Mesothelial cell of epicardium (in vitro differentiated cells): ENCODE data around the gene TTC39A. TPM values are rescaled to one million over a fixed set of nuclear protein-coding genes. Genes with fewer than 3 reads are reported as not detected.
A peak's percentile ranks its signal among the peaks of the same experiment; 100 is the strongest.

Experiments used
- DNase-seq, 2 experiments: peaks; one replicate each; pipeline ENCODE4 v3.0.0; 2021; ENCODE audit warnings: low spot score in 2 of 2; ENCODE audit not compliant: unreplicated experiment in 2 of 2
- H3K27ac Mint-ChIP-seq: 2 replicates; pipeline ENCODE4 v1.8.0; 2021; ENCODE audit warnings: mixed read lengths
- H3K27me3 Mint-ChIP-seq: 2 replicates; pipeline ENCODE4 v1.8.0; 2021; ENCODE audit warnings: low read depth, mixed read lengths
- H3K36me3 Mint-ChIP-seq: 2 replicates; pipeline ENCODE4 v1.8.0; 2021; ENCODE audit warnings: mixed read lengths
- H3K4me1 Mint-ChIP-seq: 2 replicates; pipeline ENCODE4 v1.8.0; 2021; ENCODE audit warnings: mixed read lengths
- H3K4me3 Mint-ChIP-seq: 2 replicates; pipeline ENCODE4 v1.8.0; 2021; ENCODE audit warnings: mild to moderate bottlenecking, moderate library complexity, mixed read lengths
- H3K9me3 Mint-ChIP-seq: 2 replicates; pipeline ENCODE4 v1.8.0; 2021; ENCODE audit warnings: mixed read lengths
- total RNA-seq: library from RNA; stranded (reverse); gene quantifications from 3 replicates; pipeline ENCODE4 v1.2.1, GENCODE V29; 2021
- TF ChIP-seq, protein P1 (sequence below): fragments of 200-600 bp; sonication (generic); IDR thresholded peaks from one replicate; pipeline ENCODE4 v1.5.0; 2021; ENCODE audit warnings: antibody characterized with exemption; ENCODE audit not compliant: unreplicated experiment

Gene TTC39A
- total RNA-seq, 1 donor from 2014 or later, result 8.0 TPM

DNA sequence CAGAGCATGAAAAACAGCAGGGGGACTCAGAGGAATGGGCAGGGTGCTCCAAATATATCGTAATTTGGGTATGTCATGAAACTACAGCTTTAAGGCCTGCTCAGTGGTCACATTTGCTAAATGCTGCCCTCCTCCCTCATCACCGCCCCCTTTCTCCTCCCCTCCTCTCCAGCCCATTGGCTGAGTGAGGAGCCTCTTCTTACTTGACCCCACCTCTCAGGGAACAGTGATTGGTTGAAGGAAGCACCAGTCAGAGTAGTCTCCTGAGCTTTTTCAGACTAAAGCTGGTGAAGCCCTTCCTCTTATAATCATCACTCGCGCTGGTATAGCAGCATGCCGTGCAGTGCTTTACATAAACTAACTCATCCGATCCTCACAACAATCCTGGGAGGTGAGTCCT is 10.0 kb upstream of the TTC39A start:
- H3K36me3 Mint-ChIP-seq, result no peaks in the 10 kb centered on the region
- DNase-seq, result no peak
- no peak overlapping the region for H3K27ac Mint-ChIP-seq
- no peaks in the 10 kb centered on the region for H3K4me1 Mint-ChIP-seq
- H3K9me3 Mint-ChIP-seq, result no peaks in the 10 kb centered on the region
- TF ChIP-seq, protein P1, sequence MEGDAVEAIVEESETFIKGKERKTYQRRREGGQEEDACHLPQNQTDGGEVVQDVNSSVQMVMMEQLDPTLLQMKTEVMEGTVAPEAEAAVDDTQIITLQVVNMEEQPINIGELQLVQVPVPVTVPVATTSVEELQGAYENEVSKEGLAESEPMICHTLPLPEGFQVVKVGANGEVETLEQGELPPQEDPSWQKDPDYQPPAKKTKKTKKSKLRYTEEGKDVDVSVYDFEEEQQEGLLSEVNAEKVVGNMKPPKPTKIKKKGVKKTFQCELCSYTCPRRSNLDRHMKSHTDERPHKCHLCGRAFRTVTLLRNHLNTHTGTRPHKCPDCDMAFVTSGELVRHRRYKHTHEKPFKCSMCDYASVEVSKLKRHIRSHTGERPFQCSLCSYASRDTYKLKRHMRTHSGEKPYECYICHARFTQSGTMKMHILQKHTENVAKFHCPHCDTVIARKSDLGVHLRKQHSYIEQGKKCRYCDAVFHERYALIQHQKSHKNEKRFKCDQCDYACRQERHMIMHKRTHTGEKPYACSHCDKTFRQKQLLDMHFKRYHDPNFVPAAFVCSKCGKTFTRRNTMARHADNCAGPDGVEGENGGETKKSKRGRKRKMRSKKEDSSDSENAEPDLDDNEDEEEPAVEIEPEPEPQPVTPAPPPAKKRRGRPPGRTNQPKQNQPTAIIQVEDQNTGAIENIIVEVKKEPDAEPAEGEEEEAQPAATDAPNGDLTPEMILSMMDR, result no peak
- H3K27me3 Mint-ChIP-seq, result peaks cover 33% of the 10 kb centered on the region
- H3K4me3 Mint-ChIP-seq, result no peak overlapping the region

DNA sequence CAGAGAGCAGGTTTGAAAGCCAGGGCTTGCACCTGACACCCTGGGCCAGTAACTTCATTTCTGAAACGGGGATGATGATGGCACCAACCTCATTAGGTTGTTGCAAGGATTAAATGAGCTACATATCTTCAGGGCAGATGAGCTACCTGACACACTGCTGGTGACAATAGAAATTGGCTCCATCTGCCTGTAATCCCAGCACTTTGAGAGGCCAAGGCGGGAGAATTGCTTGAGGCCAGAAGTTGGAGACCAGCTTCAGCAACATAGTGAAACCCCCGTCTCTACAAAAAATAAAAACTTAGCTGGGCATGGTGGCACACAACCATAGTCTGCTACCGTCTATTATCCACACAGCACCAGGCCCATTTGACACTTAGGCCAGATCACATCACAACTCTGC is 6.3 kb upstream of the TTC39A start:
- TF ChIP-seq, protein P1, result no peak
- H3K4me3 Mint-ChIP-seq, result no peak overlapping the region
- DNase-seq, result no peak
- H3K27me3 Mint-ChIP-seq, result no peaks in the 10 kb centered on the region
- no peaks in the 10 kb centered on the region for H3K36me3 Mint-ChIP-seq
- no peaks in the 10 kb centered on the region for H3K9me3 Mint-ChIP-seq
- H3K27ac Mint-ChIP-seq, result no peak overlapping the region
- H3K4me1 Mint-ChIP-seq, result no peaks in the 10 kb centered on the region

DNA sequence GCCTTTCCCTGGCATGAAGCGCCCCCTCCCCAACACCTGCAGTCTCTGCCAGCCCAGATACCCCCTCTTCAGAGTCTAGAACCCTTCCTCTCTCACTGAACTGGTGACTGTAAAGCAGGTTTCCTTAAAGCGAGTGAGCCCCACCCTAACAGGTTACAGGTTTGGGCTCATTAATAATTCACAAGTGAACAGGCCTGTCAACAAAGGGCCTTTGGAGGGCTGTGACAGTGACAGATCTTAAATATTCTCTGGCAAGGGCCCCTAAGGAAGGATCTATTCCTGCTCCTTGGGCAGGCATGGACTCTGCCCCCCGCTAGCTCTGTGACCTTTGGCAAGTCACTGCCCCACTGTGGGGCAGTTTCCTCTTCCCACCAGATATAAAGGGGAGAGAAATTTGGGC is 5.6 kb upstream of the TTC39A start:
- H3K36me3 Mint-ChIP-seq, result no peaks in the 10 kb centered on the region
- H3K27ac Mint-ChIP-seq, result no peak overlapping the region
- peak in 1 of 2 experiments; percentile 1 for DNase-seq
- H3K9me3 Mint-ChIP-seq, result no peaks in the 10 kb centered on the region
- peaks cover 6% of the 10 kb centered on the region for H3K4me1 Mint-ChIP-seq
- no peak overlapping the region for H3K4me3 Mint-ChIP-seq
- TF ChIP-seq, protein P1, result no peak
- H3K27me3 Mint-ChIP-seq, result peaks cover 3% of the 10 kb centered on the region

DNA sequence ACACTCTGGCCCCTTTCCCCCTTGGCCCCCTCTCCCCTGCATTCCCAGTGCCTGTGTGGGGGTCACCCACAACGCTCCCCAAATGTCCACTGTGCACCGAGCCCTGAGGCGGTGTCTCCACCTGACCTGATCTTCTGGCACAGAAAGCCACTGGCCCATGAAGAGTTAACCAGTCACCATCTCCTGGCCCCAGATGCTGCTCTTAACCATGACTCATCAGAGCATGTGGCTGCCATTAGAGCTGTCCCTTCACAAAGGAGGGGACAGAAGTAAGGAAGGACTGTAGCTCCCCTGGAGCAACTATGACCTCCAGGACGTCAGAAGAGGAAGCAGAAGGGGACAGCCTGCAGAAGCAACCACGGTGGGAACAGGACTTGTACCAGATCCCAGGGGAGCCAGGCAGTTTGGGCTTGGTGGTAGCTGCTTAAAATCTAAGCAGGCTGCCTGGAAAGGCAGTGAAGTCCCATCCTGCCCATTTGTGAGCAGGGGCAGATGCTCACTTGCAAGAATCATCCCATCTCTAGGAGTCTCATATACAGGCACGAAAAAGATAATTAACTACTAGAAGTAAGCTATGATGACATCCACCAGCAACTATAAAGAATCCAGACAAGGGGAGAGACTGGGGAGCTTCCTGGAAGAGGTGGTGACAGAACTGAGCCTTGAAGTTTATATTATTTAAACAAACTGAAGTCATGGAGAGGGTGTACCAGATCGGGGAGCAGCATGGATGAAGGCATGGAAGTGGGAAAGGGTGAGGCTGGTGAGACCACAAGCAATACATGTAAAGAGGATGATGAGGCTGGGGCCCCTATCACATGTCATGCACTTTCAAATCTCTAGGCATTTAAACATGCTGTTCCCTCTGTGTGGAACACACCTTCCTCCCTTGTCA is 1.1 kb upstream of the TTC39A start:
- TF ChIP-seq, protein P1, result no peak
- H3K4me1 Mint-ChIP-seq, result peaks cover 27% of the 10 kb centered on the region
- peaks cover 12% of the 10 kb centered on the region for H3K27me3 Mint-ChIP-seq
- H3K9me3 Mint-ChIP-seq, result no peaks in the 10 kb centered on the region
- H3K4me3 Mint-ChIP-seq, result peak overlapping the region; percentile 80
- no peak for DNase-seq
- H3K36me3 Mint-ChIP-seq, result no peaks in the 10 kb centered on the region
- peak overlapping the region; percentile 82 for H3K27ac Mint-ChIP-seq

DNA sequence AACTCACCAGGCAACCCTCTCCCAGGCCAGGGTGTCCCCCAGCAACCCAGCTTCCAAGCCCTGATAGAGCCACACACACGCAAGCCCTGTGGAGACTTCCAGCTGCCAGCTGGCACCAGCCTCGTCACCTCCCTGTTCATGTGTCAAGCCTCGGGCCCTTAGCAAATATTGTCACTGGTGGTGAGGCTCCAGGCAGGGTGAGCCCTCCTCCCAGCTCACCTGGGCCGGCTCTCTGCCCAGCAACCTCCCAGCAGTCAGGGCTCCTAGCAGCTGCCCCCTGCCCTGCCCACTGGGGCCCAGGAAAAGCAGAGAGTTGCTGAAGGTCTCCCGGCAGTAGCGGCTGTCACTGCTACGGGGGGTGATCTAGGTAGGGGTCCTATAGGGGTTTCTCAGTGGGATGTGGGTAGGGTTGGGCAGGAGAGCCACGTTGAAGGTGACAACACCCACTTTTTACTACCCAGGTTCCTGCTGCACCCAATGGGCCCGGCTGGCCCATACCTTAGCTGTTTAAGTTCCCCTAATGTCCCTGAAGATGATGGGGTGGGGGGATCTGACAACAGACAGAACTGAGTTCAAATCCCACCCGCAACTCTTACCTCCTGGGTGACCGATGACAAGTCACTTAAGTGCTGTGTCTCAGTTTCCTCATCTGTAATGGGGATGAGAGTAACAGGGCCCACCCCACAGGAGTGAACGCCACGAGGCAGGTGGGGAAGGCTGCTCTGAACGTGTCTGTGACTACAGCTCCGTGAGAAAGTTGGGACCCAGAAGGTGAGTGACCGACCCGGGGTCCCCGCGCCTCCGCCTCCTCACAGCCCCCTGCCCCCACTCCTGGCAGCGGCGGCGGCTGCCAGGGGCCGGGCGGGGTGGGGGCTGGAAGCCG is 678 bp downstream of the TTC39A start:
- H3K27ac Mint-ChIP-seq, result no peak overlapping the region
- TF ChIP-seq, protein P1, result no peak
- H3K9me3 Mint-ChIP-seq, result no peaks in the 10 kb centered on the region
- H3K4me3 Mint-ChIP-seq, result peak overlapping the region; percentile 66
- peaks cover 12% of the 10 kb centered on the region for H3K27me3 Mint-ChIP-seq
- H3K4me1 Mint-ChIP-seq, result peaks cover 41% of the 10 kb centered on the region
- DNase-seq, result no peak
- no peaks in the 10 kb centered on the region for H3K36me3 Mint-ChIP-seq
